Stomach (tissue), 4 donors: Measurements from ENCODE around the gene WFDC6.

Source experiments
- CTCF ChIP-seq, 7 experiments: fragments of 450-650 bp in 4 of 7; fragments of 200-600 bp in 3 of 7; sonication (generic) in 3 of 7; IDR thresholded peaks; one replicate each; pipeline ENCODE4 v1.5.1; 2016 to 2019; ENCODE audit warnings: antibody characterized with exemption in 7 of 7, control low read depth in 2 of 7, mild to moderate bottlenecking in 1 of 7
- EP300 ChIP-seq: sonication (generic); formaldehyde crosslinking; IDR thresholded peaks from one replicate; pipeline ENCODE4 v1.6.1; 2017; ENCODE audit warnings: antibody characterized with exemption
- POLR2A ChIP-seq, 4 donors: fragments of 450-650 bp; IDR thresholded peaks; one replicate each; pipeline ENCODE4 v1.6.1; 2016; ENCODE audit warnings: antibody characterized with exemption in 4 of 4, control low read depth in 2 of 4, mild to moderate bottlenecking in 1 of 4, moderate library complexity in 1 of 4
- POLR2AphosphoS5 ChIP-seq, 3 donors: sonication (generic); formaldehyde crosslinking; IDR thresholded peaks; one replicate each; pipeline ENCODE4 v1.6.1; 2016; ENCODE audit warnings: antibody characterized with exemption in 3 of 3

DNA sequence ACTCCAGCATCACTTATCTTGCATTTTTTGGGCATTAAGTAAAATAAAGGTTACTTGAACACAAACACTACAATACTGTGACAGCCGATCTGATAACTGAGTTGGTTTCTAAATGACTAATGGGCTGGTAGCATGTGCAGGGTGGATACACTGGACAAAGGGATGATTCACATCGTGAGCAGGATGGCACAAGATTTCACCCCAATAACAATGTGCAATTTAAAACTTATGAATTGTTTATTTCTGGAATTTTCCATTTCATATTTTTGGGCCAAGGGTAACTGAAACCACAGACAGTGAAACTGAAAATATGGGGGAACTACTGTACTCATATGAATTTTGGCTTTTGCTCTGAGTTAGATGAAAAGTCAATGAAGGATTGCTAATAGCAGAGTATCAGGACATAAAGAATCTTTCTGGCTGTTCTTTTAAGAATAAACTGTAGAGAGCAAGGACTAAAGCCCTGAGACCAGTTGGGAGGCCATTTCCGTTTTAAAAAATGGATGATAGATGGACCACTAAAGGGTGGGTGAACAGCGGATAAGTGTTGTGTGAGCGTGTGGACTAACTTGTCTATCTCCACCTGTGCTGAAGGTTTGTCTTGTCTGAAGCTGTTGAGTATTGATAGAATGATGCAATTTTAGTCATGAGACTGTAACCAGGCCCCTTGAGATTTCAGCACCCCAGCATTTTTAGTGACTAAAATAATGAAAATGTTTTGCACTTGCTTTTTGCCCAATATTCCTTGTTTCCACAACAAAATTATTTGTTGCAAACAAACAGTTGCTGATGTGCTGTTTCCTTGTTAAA, 32.1 kb downstream of the WFDC6 start:
- no peak for TF ChIP-seq CTCF (IDR thresholded peaks at IDR 0.05)
- no peak for TF ChIP-seq POLR2A (IDR thresholded peaks at IDR 0.05)
- TF ChIP-seq EP300 = no peak
- no peak for TF ChIP-seq POLR2AphosphoS5 (IDR thresholded peaks at IDR 0.05)
